Hematopoietic multipotent progenitor cell treated with erythropoietin and hydrocortisone succinate and interleukin-3 and kit ligand, for 6 days (in vitro differentiated cells): ENCODE data around the gene MUC4.
A peak's percentile ranks its signal among the peaks of the same experiment; 100 is the strongest.

ENCODE experiments used
- DNase-seq: peaks from one replicate; pipeline ENCODE4 v3.0.0-alpha.2; 2015

The MUC4 gene

GRCh38 chr3:195697582-195698324 lies 114.0 kb downstream of the MUC4 start:
- DNase-seq = peak; percentile 25
